AG04450 (cell line): Measurements from ENCODE around the gene INSC. TPM values are rescaled to one million over a fixed set of nuclear protein-coding genes. Genes with fewer than 3 reads are reported as not detected.

Experiments
- CTCF ChIA-PET: fragments of 300-600, 350-600 bp; formaldehyde crosslinking; extraction: SDS; loops from one replicate; lab custom pipeline; 2022; ENCODE audit warnings: antibody characterized with exemption, inconsistent platforms; lab: Charles Lee
- POLR2A ChIA-PET: fragments of 350-600 bp; formaldehyde crosslinking; extraction: SDS; loops from one replicate; lab custom pipeline; 2021; ENCODE audit warnings: antibody characterized with exemption, inconsistent platforms; lab: Yijun Ruan, JAX
- DNase-seq: peaks from one replicate; pipeline ENCODE4 v3.0.0-alpha.2; 2011; ENCODE audit warnings: low read depth, low spot score
- H3K27ac ChIP-seq: one replicate; pipeline ENCODE4 v1.5.1; 2012; ENCODE audit warnings: low read depth, low read length, control low read depth
- H3K27me3 ChIP-seq: one replicate; pipeline ENCODE4 v1.6.0; 2012; ENCODE audit warnings: low read length; ENCODE audit not compliant: control insufficient read depth, insufficient read depth
- H3K4me3 ChIP-seq: 2 replicates; pipeline ENCODE4 v1.5.1; 2011; ENCODE audit warnings: mild to moderate bottlenecking, low read depth, low read length, control low read depth
- H3K9me3 ChIP-seq: 2 replicates; pipeline ENCODE4 v1.5.1; 2012; ENCODE audit warnings: low read length; ENCODE audit not compliant: control insufficient read depth, insufficient read depth
- polyA plus RNA-seq: library from polyadenylated mRNA; depleted of rRNA; stranded (reverse); fragments of >200 nt; gene quantifications from 2 replicates; pipeline ENCODE4 v1.2.3, GENCODE V29; 2011
- TF ChIP-seq, protein P1 (sequence below): IDR thresholded peaks from 2 replicates; pipeline ENCODE4 v1.5.1; 2011; ENCODE audit warnings: low read depth, low read length, control low read depth, inconsistent platforms

INSC gene
- polyA plus RNA-seq, 1 experiment: 0.53 TPM

DNA sequence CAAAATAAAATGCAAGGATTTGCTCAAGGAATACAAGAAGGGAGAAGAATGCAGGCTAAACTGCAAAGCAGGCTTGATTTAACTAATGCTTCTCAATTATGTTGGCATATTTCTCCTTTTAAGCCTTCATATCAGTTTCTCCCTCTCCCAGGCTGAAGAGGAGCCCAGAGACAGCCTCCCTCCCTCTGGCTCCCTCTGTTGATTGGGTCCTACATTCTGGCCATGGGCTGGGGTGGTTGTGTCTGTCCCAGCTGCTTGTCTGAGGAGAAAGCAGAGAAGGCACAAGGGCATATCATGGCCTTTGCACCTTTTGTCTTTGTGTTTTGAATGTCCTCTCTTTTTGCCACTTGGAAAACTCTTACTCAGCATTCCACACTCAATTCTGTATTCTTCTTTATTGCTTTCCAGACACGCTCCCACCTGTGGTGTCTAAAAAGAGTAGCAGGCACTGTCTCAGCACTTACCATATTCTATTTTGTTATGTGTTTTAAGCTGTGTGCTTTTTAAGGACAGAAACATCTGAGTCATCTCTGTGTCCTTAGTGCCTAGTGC, 77.4 kb downstream of the INSC start:
- Histone ChIP-seq H3K27me3 (peaks cover 3% of the 10 kb centered on the region), H3K27ac (no peak overlapping the region), H3K9me3 (no peaks in the 10 kb centered on the region; the same call in 1 of the 2 replicates), H3K4me3 (no peak overlapping the region)
- ChIA-PET POLR2A (no interaction called here), CTCF (no interaction called here)
- no peak for DNase-seq
- TF ChIP-seq, protein P1, sequence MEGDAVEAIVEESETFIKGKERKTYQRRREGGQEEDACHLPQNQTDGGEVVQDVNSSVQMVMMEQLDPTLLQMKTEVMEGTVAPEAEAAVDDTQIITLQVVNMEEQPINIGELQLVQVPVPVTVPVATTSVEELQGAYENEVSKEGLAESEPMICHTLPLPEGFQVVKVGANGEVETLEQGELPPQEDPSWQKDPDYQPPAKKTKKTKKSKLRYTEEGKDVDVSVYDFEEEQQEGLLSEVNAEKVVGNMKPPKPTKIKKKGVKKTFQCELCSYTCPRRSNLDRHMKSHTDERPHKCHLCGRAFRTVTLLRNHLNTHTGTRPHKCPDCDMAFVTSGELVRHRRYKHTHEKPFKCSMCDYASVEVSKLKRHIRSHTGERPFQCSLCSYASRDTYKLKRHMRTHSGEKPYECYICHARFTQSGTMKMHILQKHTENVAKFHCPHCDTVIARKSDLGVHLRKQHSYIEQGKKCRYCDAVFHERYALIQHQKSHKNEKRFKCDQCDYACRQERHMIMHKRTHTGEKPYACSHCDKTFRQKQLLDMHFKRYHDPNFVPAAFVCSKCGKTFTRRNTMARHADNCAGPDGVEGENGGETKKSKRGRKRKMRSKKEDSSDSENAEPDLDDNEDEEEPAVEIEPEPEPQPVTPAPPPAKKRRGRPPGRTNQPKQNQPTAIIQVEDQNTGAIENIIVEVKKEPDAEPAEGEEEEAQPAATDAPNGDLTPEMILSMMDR: no peak

DNA sequence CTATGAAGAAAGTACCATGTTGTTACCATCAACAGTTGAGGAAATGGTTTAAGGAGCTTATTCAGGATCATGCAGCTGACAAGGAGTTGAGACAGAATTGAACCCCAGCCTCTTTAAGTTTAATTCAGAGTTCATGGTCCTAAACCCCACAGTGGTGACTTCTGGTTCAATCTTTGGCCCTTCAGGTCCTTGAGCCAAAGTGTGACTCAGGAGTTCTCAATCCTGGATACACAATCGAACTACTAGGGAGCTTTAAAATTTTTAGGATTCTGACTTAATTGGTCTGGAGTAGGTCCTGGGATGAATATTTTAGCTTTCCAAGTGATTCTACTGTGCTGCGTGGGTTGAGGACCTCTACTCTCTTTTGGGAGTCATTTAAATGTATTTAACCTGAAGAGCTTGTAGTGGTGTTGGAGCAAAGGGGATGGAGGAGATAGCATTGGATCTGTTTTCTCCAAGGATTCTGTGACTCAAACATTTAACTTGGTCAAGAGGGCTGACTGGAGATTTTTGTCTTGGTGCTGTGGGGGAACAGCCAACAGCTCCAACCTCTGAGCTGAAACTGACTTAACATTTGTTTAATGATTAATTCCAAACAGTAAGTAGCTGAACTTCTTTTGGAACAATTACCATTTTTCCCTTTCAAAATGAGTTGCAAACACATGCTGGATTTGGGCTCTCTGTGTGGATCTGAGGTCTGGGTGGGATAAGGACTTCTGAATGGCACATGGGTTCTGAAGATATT, 80.1 kb downstream of the INSC start:
- CTCF ChIA-PET: interaction anchor here (0.6 to 1.9 kb wide), 5 partner anchors 13 to 287 kb away, joined by 3 to 8 read pairs (median 5); no protein-coding TSS in a partner anchor
- TF ChIP-seq, protein P1: no peak
- no peak overlapping the region for H3K27ac ChIP-seq
- no peak overlapping the region for H3K4me3 ChIP-seq
- H3K27me3 ChIP-seq: no peaks in the 10 kb centered on the region
- no peaks in the 10 kb centered on the region for H3K9me3 ChIP-seq
- POLR2A ChIA-PET: interaction anchor here (1.1 kb wide), 1 partner anchor 48 kb away, joined by 3 read pairs; no protein-coding TSS in a partner anchor
- no peak for DNase-seq

DNA sequence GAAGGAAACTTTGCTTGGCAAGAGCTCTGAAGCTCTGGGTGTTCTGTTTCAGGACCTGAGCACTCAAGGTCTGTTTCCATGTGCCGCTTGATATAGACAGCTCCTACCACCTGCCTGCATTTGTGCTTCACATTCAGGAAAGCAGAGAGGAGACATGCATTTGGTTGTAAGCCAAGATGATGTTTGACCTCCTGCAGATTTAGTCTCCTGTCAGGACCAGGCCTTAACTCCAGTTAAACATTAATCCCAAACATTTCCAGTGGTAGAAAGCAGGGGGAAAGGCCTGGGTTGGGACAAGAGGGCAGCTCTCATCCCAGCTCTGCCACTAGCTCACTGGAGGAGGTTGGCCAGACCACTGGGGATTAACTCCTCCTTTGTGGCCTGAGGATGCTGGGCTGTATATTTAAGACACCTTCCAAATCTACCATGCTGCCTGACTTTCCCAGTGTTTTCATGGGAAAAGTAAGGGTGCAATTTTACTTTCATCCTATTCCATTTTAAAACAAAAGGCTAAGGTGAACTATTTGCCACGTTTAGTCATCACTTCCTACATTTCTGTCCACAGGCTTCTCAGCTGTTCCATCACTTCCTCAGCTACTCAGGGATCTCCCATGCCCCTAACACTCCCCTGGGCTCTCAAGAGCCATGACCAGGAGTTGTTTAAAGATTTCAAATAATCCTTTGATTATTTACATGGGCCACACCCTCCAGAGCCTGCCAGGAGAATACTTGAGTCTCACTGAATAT, 80.9 kb downstream of the INSC start:
- H3K9me3 ChIP-seq: no peaks in the 10 kb centered on the region
- DNase-seq: no peak
- ChIA-PET CTCF (interaction anchor here (1.2 to 1.9 kb wide), 4 partner anchors 12 to 288 kb away, joined by 3 to 8 read pairs (median 6); no protein-coding TSS in a partner anchor), POLR2A (interaction anchor here (1.1 kb wide), 1 partner anchor 49 kb away, joined by 3 read pairs; no protein-coding TSS in a partner anchor)
- no peak overlapping the region for H3K4me3 ChIP-seq
- H3K27me3 ChIP-seq: no peaks in the 10 kb centered on the region
- TF ChIP-seq, protein P1: no peak
- no peak overlapping the region for H3K27ac ChIP-seq

DNA sequence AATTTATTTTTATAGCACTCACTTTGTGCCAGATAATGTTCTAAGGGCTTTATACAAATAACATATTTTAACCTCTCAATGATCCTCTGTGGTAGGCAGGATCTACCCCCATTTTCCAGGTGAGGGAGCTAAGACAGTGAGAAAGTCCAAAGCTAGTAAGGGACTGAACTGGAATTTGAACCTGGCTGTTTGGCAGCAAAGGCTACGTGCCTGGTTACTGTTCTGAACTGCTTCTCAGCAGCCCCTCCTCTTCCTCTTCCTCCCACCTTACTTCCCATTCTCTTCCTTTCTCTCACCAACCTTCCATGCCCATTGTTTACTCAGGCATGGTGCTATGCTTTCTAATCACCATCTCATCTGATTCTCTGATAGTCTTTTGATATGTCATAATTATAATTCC, 82.0 kb downstream of the INSC start:
- H3K4me3 ChIP-seq: no peak overlapping the region
- CTCF ChIA-PET: interaction anchor here (0.6 to 3.7 kb wide), 6 partner anchors 9 to 186 kb away, joined by 3 to 18 read pairs (median 3); no protein-coding TSS in a partner anchor
- DNase-seq: no peak
- no peaks in the 10 kb centered on the region for H3K9me3 ChIP-seq
- no peaks in the 10 kb centered on the region for H3K27me3 ChIP-seq
- POLR2A ChIA-PET: no interaction called here
- no peak overlapping the region for H3K27ac ChIP-seq
- TF ChIP-seq, protein P1: no peak
